Stimulated activated CD4-positive, alpha-beta T cell treated with anti-CD3 and anti-CD28 coated beads, Interleukin-4, amount 100 ng/mL, for 24 hours (primary cell): Measurements from ENCODE around the gene CEP295NL.

Source experiments
- DNase-seq: peaks from one replicate; pipeline ENCODE4 v3.0.0-alpha.2; 2020

CEP295NL gene

DNA sequence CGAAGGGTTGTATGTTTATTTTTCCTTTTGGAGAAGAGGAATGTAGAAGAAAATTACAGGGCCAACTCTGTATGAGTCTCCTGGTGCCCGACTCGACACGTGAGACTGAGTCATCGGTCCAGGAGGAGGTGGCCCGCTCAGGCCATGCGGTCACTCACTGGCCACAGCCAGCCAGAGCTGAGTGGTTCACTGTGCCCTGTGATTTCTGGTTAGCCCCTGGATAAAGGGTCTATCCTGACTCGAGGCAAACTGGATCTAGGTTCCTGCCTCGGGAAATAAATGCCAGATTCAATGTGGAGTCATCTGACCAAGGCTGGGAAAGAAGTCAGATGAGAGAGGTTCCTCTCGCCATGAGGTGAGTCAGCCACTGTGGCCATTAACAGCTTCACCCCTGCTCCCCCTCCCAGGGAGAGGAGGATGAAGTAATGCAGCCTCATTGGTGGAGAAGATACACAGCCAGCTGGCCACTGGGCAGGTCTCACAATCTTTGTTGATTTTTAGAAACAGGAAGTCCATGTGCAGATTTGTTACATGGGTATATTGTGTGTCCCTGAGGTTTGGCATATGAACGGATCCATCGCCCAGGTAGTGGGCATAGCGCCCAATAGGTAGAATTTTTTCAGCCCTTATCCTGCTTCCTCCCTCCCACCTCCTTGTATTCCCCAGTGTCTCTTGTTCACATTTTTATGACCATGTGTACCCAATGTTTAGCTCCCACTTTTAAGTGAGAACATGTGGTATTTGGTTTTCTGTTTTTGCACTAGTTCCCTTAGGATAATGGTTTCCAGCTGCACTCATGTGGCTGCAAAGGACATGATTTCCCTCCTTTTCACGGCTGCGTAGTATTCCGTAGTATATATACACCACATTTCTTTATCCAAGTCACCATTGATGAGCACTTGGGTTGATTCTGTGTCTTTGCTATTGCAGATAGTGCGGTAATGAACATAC, 40.7 kb downstream of the CEP295NL start:
- no peak for DNase-seq

DNA sequence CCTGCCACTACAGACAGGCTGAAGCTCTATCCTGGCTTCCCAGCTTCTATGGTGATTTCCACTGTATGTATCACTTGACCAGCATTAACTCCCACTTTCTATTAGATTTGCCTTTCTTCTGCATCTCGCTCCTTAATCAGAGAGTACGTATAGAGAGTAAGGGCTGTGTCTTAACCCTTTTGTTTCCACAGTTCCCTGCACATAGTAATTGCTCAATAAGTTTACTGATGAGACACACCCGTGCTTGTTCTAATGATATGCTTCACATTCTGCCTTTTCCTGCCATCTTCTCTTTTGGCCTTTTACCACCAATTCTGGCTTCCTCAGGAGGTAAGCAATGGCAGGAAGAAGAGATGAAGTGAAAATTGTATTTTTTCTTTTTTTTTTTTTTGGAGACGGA, 41.8 kb downstream of the CEP295NL start:
- DNase-seq, result no peak

DNA sequence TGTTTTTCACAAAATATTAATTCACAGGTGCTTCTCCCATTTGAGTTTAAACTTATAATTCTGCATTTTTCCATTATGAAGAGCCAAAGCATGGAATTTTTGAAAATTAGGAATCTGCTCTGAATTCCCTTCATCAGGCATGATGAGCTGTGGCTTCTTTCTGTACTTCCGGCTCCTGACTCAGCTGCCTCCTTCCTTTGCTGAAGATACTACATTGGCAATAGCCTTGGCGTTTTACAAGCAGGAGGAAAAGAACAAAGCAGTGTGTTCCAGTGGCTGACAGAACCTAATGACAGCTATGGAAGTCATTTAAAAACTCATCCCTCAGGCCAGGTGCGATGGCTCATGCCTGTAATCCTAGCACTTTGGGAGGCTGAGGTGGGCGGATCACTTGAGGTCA, 44.0 kb downstream of the CEP295NL start:
- no peak for DNase-seq

DNA sequence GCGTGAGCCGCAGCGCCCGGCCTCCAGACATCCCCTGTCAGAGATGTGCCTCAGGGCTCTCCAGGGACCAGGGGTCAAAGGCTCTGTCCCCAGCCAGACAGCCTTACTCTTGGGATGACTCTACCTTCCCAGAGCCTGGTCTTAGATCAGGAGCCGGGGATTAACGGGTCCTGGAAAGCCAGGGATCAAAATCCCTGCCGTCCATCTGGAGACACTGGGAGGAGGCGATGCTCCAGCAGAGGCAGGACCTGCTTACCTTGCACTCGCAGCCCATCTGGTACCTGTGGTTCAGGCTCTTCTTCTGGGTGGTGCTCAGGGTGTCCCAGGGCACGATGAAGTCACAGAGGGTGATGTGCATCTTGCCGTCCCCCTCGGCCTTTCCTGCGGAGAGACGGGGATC, 45.7 kb downstream of the CEP295NL start:
- no peak for DNase-seq

DNA sequence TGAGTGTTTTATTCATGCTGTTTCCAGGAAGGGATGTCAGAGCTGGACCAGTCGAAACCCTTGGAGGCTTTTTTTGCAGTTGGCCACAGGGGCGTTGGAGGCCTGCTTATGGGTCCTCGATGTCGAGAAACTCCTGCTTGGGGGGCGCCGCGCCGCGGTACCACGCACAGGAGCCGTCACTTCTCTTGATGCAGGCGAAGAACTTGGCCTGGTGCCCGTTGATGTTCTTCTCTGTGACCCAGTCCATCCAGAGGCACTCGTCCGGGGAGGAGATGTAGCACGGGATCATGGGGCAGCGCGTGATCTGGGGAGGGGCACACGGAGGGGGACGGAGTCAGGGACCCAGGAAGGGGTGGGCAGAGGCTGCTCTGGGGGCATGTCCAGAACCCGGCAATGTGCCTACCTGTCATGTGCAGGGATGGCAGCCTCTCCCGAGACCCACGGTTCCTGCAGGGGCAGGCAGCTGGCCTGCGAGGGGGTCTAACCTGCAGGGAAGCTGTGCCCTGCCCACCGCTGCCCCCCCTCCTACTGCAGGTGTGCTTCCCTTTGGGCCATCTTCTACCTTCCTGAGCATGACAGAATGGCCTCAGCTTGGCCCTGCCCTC, 47.3 kb downstream of the CEP295NL start:
- DNase-seq, result no peak

DNA sequence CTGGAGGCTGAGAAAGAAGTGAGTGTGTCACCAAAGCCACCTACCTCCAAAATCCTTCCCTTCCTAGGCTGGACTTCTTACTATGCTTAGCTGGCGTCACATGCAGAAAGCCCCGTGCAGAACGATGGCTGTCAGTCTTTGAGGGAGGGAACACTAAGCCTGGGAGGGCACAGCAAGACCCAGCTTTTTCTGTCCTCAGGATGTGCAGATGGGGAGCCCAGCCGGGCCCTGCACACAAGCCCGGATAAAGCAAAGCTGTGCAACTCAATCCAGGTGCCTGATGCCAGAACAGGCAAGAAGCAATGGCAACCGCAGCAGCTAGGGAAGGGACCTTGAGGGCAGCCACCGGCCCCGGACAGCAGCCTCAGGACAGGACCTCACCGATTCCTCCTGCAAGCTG, 48.5 kb downstream of the CEP295NL start:
- DNase-seq, result no peak

DNA sequence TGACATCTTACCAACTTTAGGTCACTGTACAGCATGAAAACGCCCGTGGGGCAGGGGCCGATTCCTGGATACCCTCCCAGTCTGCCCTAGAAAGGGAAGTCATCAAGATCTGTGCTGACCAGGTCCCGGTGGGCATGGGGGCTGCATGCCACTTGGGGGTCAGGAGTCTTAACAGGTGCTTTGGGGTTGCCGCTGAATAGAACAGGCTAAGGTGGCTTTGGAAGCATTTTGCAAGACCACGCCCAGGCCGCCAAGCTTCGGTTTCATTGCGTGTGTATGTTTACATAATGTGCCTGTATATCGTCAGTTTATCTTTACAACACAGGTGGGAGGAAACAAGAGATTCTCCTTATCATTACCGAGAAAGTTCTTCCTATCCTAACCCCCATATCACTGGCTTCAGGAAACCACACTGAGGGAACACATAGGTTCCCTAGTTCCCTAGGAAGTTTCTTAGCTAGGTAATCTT, 49.0 kb downstream of the CEP295NL start:
- DNase-seq, result no peak

DNA sequence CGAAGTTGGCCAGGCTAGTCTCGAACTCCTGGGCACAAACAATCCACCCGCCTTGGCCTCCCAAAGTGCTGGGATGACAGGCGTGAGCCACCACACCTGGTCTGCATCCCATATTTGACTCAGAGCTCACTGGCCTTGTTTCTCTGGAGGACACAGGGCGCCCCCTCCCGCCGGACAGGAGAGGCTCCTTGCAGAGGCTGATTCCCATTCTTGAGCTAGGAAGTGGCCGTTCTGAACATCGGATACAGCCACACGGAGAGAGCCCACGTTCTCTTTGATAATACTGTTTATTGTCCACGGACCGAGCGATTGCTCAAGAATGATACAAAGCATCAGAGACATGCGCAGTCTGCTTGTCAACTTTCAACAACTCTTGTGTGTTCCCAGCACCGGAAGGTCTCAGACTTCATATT, 50.3 kb downstream of the CEP295NL start:
- DNase-seq, result no peak

DNA sequence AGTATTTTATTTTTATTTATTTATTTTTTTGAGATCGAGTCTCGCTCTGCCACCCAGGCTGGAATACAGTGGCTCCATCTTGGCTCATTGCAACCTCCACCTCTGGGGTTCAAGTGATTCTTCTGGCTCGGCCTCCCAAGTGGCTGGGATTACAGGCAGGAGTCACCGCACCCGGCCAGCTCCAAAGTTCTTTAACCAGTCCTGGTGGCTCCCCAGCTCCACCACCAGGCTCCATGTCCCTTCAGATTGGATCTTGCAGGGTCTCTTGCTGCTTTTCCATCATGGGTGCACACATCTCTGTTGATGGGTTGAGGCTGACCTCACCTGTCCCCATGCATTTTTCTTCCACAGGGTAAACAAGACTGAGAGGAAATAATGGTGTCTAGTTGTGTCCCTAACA, 54.0 kb downstream of the CEP295NL start:
- no peak for DNase-seq

DNA sequence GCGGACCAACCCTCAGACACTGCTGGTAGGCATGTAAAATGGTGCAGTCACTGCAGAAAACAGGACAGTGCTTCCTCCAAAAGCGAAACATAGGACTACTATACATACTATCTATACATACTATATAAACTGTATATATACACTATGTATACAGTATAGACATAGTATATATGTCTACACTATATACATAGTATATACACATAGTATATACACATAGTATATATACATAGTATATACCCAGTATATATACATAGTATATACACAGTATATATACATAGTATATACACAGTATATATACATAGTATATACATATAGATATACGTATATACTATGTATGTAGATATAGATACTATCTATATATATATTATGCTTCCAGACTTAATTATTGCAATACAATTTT, 55.9 kb downstream of the CEP295NL start:
- no peak for DNase-seq

DNA sequence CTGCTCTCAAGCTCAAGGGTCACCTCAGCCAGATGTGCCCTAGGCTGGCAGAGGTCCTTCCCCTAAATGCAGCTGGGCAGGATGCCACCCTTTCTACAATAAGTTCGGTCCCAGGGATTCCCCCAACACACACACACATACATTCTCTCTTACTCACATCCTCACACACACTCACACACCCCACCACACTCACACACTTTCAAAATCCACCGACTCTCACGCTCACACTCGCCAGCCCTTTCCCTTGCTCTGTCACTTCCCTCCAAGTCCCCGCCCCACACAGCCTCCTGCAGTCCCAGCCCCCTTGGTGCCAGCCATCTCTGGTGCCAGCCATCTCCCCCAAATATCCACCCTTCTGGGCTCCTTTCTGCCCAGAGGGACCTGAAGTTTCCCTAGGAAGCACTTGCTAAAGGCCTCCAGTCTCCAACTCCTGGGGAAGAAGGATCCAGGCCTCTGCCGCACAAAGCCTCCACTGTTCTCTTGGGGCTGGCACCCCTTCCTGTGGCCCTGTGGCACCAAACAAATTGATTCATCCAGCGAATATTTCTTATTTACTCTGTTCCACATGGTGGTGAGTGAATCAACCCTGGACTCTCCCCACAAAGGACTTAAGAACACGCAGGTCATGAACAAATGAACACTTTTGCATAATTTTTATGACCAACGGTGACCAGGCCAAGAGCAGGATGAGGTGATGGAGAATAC, 58.5 kb downstream of the CEP295NL start:
- DNase-seq, result no peak

DNA sequence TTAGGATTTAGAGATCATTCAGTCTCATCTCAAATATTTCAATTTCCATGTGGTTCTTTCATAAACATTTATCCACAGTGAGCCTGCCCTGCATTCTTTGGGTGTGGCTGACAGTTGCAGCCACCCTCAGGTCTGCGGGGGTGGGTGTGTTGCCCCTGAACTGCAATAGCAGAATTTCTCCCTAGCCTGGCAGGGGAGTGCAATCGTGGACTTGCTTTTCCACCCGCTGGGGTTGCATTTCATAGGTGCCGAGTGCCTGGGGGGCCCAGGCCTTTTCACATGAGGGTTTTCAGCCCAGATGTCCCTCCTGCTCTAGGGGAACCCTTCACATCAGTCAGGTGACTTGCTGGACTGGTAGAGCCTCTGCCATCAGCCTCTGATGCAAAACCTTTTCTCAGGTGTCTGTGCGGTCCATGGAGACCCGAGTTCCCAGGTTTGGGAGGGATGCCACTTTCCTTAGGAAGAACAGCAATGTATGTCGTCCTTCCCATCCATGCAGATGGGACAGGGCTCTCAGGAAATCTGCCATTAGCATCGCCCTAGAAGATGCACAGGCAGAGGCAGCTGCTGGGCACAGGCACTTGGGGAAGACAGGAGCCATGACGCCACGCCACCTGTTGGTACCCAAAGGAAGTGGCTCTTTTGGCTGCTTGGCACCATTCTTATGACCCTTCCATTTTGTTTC, 60.0 kb downstream of the CEP295NL start:
- peak; percentile 62 for DNase-seq

DNA sequence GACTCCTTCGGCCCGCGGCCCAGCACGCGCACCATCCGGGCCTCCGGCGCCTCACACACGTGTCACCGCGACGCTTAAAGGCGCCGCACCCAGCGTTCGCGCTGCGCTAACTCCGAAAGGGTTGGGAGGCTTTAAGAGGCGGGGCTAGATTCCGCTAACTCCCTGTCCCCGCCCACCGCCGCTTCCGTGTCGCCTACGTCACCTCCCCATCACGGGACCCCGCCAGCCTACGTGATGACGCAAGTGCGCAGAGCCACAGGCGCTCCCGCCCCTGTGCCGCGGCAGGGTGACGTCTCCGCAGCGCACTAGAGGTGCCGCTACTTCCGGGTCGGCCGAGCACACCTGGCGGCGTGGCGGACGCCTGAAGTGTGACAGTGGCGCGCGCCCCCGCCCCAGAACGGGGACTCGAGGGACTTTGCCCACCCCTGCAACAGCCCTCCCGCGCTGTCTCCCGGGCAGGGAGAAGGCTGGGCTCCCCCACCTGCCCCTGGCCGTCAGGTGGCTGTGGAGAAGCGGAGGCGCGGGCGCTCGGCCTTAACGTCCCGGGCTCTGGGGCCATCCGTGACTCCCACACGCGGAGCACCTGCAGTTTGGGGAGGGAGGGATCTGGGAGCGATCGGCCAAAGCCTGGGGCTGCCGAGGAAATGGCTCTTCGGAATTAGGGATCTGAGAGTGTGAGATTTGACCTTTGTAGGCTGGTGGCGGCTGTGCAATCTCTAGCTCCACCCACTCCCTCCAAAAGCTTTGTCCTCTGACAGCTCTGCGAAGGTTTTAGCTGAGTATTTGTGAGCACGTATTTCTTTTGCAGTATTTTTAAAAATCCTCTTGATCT, 62.0 kb downstream of the CEP295NL start, which contains the start of gene USP36:
TSS of gene USP36 (minus strand) at position 35 of the 832 bp plus-strand sequence. CDS start 4,451 bp downstream, outside the sequence.
- DNase-seq, result peak; percentile 100
